NCI-H1436 (cell line): ENCODE results near the gene SH2D3C.

Experiments used
- DNase-seq: peaks from one replicate; lab custom pipeline; 2025; lab: John Stamatoyannopoulos, UW

The SH2D3C gene

GRCh38 chr9:127694890-127695720 is 83.4 kb downstream of the SH2D3C start:
- DNase-seq, result no peak

DNA sequence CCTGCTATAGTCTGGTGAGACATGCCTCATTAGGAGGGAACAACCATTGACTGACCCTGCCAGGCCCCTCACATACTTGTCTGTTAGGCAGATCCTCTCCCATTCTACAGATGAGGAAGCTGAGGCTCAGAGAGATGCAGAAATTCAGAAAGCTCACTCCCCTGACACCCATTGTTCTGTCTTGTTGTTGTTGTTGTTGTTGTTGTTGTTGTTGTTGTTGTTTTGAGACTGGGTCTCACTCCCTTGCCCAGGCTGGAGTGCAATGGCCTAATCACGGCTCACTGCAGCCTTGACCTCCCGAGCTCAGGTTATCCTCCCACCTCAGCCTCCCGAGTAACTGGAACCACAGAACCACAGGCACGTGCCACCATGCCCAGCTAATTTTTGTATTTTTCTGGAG is 84.8 kb downstream of the SH2D3C start:
- DNase-seq, result no peak

DNA sequence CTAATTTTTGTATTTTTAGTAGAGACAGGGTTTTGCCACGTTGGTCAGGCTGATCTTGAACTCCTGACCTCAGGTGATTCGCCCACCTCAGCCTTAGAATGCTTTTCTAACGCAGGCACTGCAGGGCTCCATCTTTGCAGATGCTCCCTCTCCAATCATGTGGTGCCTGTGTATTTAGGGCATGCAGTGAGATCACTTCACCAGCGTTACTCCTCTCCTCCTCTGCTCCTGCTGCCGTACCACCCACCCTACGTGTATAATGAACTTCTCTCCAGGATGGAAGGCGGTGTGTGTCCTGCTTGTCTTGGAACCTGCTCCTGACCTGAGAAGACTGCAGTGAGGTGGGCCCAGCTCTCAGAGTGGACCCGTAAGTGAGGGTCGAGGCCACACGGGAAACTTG is 85.3 kb downstream of the SH2D3C start:
- DNase-seq, result no peak

GRCh38 chr9:127692071-127692470 is 86.4 kb downstream of the SH2D3C start:
- no peak for DNase-seq

GRCh38 chr9:127690735-127691134 is 87.7 kb downstream of the SH2D3C start:
- DNase-seq, result no peak

- DNase-seq, result no peak
These were observed 89.0 kb downstream of the SH2D3C start for GRCh38 chr9:127689329-127690000.
